IPS-11a (cell line): ENCODE results near the gene SULT1B1.

Source experiments
- H3K4me3 ChIP-seq: one replicate; pipeline ENCODE4 v1.5.1; 2013; ENCODE audit warnings: low read depth, low read length, control low read depth

Gene SULT1B1

GRCh38 chr4:69750346-69750745 is 10.1 kb downstream of the SULT1B1 start:
- H3K4me3 ChIP-seq: no peak overlapping the region

GRCh38 chr4:69749771-69750170 is 10.6 kb downstream of the SULT1B1 start:
- no peak overlapping the region for H3K4me3 ChIP-seq

- H3K4me3 ChIP-seq: no peak overlapping the region
Observed at GRCh38 chr4:69748173-69748572, 12.2 kb downstream of the SULT1B1 start.

GRCh38 chr4:69744157-69744478 is 16.3 kb downstream of the SULT1B1 start:
- no peak overlapping the region for H3K4me3 ChIP-seq

- no peak overlapping the region for H3K4me3 ChIP-seq
Observed at GRCh38 chr4:69743476-69744156, 16.8 kb downstream of the SULT1B1 start.

- H3K4me3 ChIP-seq: no peak overlapping the region
Observed at GRCh38 chr4:69742596-69742995, 17.8 kb downstream of the SULT1B1 start.

GRCh38 chr4:69738872-69739271 is 21.5 kb downstream of the SULT1B1 start:
- no peak overlapping the region for H3K4me3 ChIP-seq

- H3K4me3 ChIP-seq: no peak overlapping the region
Observed at GRCh38 chr4:69735119-69735518, 25.3 kb downstream of the SULT1B1 start.

- no peak overlapping the region for H3K4me3 ChIP-seq
Observed at GRCh38 chr4:69731847-69732246, 28.6 kb downstream of the SULT1B1 start.

- H3K4me3 ChIP-seq: no peak overlapping the region
Observed at GRCh38 chr4:69731241-69731640, 29.2 kb downstream of the SULT1B1 start.

- no peak overlapping the region for H3K4me3 ChIP-seq
Observed at GRCh38 chr4:69730002-69730401, 30.4 kb downstream of the SULT1B1 start.

- no peak overlapping the region for H3K4me3 ChIP-seq
Observed at GRCh38 chr4:69727926-69728325, 32.5 kb downstream of the SULT1B1 start.

GRCh38 chr4:69727426-69727825 is 33.0 kb downstream of the SULT1B1 start:
- H3K4me3 ChIP-seq: no peak overlapping the region

- no peak overlapping the region for H3K4me3 ChIP-seq
Observed at GRCh38 chr4:69726971-69727370, 33.4 kb downstream of the SULT1B1 start.

- no peak overlapping the region for H3K4me3 ChIP-seq
Observed at GRCh38 chr4:69718396-69719271, 41.8 kb downstream of the SULT1B1 start.

GRCh38 chr4:69717778-69718177 is 42.6 kb downstream of the SULT1B1 start:
- no peak overlapping the region for H3K4me3 ChIP-seq

- H3K4me3 ChIP-seq: no peak overlapping the region
Observed at GRCh38 chr4:69716654-69717053, 43.8 kb downstream of the SULT1B1 start.

- H3K4me3 ChIP-seq: no peak overlapping the region
Observed at GRCh38 chr4:69714086-69714485, 46.3 kb downstream of the SULT1B1 start.

GRCh38 chr4:69713593-69713992 is 46.8 kb downstream of the SULT1B1 start:
- H3K4me3 ChIP-seq: no peak overlapping the region

- H3K4me3 ChIP-seq: no peak overlapping the region
Observed at GRCh38 chr4:69710580-69710979, 49.8 kb downstream of the SULT1B1 start.

GRCh38 chr4:69708211-69708610 is 52.2 kb downstream of the SULT1B1 start:
- H3K4me3 ChIP-seq: no peak overlapping the region

- H3K4me3 ChIP-seq: no peak overlapping the region
Observed at GRCh38 chr4:69707807-69708206, 52.6 kb downstream of the SULT1B1 start.
